ENCODE measurements around the gene TRAM2. TPM values are rescaled to one million over a fixed set of nuclear protein-coding genes. Genes with fewer than 3 reads are reported as not detected.

TRAM2 gene
- total and polyA plus RNA-seq, 9 of the 15 experiments (the other 6 are each of a cell fraction or from before 2014, with no cell fraction given), result 2.6 to 13.3 (median 8.9) TPM

DNA sequence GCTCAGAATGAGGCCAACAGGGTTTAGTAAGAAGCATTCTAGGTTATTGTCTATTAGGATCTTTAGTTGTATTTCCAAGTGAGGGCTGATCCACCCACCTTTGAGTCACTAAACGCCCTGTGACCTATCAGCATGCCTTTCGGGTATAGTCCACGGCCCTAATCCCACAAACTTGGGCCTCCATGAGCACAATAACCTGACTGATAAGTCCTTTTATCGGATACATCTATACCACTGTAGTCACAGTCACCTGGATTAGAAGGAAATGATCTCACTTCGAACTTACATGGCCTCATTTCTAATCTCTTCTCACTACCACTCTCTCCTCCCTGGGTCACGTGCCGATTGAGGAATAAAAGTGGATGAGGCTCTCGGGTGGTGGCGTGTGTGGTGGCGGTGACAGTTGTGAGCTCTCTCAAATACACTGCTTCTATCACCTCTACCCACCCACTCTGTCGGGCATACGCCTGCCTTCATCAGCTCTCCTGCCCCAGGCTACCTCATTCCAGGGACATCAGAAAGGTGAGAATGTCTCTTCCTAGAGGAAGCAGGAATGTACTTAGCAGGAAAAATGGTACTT is 65.2 kb downstream of the TRAM2 start (continued):
- TF ChIP-seq ERF (CRISPR knock-in tag; IDR thresholded peaks at IDR 0.05) (no peak), ZNF175 (CRISPR knock-in tag; IDR thresholded peaks at IDR 0.05; ENCODE audit: low read depth) (0 out of 2 replicates have a peak, but pooled peaks have one; percentile 22), ZNF41 (CRISPR knock-in tag; conservative IDR thresholded peaks at IDR 0.05) (no peak), HDAC6 (IDR thresholded peaks at IDR 0.05; ENCODE audit: low read depth, low read length) (no peak), POLR2B (IDR thresholded peaks at IDR 0.05; ENCODE audit: low read depth, partially characterized antibody) (no peak), CBX5 (IDR thresholded peaks at IDR 0.05; ENCODE audit: borderline replicate concordance, low read depth) (no peak), ZNF311 (CRISPR knock-in tag; IDR thresholded peaks at IDR 0.05) (no peak), ZFP36 (IDR thresholded peaks at IDR 0.05; ENCODE audit: low read depth, low read length, partially characterized antibody) (no peak), KLF1 (tag; IDR thresholded peaks at IDR 0.05) (no peak)
- TF ChIP-seq, protein P1, sequence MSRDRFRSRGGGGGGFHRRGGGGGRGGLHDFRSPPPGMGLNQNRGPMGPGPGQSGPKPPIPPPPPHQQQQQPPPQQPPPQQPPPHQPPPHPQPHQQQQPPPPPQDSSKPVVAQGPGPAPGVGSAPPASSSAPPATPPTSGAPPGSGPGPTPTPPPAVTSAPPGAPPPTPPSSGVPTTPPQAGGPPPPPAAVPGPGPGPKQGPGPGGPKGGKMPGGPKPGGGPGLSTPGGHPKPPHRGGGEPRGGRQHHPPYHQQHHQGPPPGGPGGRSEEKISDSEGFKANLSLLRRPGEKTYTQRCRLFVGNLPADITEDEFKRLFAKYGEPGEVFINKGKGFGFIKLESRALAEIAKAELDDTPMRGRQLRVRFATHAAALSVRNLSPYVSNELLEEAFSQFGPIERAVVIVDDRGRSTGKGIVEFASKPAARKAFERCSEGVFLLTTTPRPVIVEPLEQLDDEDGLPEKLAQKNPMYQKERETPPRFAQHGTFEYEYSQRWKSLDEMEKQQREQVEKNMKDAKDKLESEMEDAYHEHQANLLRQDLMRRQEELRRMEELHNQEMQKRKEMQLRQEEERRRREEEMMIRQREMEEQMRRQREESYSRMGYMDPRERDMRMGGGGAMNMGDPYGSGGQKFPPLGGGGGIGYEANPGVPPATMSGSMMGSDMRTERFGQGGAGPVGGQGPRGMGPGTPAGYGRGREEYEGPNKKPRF (IDR thresholded peaks at IDR 0.05; ENCODE audit: low read depth, low read length), result no peak
- TF ChIP-seq, protein P2, sequence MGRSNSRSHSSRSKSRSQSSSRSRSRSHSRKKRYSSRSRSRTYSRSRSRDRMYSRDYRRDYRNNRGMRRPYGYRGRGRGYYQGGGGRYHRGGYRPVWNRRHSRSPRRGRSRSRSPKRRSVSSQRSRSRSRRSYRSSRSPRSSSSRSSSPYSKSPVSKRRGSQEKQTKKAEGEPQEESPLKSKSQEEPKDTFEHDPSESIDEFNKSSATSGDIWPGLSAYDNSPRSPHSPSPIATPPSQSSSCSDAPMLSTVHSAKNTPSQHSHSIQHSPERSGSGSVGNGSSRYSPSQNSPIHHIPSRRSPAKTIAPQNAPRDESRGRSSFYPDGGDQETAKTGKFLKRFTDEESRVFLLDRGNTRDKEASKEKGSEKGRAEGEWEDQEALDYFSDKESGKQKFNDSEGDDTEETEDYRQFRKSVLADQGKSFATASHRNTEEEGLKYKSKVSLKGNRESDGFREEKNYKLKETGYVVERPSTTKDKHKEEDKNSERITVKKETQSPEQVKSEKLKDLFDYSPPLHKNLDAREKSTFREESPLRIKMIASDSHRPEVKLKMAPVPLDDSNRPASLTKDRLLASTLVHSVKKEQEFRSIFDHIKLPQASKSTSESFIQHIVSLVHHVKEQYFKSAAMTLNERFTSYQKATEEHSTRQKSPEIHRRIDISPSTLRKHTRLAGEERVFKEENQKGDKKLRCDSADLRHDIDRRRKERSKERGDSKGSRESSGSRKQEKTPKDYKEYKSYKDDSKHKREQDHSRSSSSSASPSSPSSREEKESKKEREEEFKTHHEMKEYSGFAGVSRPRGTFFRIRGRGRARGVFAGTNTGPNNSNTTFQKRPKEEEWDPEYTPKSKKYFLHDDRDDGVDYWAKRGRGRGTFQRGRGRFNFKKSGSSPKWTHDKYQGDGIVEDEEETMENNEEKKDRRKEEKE (IDR thresholded peaks at IDR 0.05; ENCODE audit: borderline replicate concordance in 1 of 2, control insufficient read depth in 1 of 2, low read depth in 2 of 2, low read length in 1 of 2), result no peak
- TF ChIP-seq, protein P3, sequence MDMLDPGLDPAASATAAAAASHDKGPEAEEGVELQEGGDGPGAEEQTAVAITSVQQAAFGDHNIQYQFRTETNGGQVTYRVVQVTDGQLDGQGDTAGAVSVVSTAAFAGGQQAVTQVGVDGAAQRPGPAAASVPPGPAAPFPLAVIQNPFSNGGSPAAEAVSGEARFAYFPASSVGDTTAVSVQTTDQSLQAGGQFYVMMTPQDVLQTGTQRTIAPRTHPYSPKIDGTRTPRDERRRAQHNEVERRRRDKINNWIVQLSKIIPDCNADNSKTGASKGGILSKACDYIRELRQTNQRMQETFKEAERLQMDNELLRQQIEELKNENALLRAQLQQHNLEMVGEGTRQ (CRISPR knock-in tag; IDR thresholded peaks at IDR 0.05), result peak; percentile 82
- TF ChIP-seq, protein P4, sequence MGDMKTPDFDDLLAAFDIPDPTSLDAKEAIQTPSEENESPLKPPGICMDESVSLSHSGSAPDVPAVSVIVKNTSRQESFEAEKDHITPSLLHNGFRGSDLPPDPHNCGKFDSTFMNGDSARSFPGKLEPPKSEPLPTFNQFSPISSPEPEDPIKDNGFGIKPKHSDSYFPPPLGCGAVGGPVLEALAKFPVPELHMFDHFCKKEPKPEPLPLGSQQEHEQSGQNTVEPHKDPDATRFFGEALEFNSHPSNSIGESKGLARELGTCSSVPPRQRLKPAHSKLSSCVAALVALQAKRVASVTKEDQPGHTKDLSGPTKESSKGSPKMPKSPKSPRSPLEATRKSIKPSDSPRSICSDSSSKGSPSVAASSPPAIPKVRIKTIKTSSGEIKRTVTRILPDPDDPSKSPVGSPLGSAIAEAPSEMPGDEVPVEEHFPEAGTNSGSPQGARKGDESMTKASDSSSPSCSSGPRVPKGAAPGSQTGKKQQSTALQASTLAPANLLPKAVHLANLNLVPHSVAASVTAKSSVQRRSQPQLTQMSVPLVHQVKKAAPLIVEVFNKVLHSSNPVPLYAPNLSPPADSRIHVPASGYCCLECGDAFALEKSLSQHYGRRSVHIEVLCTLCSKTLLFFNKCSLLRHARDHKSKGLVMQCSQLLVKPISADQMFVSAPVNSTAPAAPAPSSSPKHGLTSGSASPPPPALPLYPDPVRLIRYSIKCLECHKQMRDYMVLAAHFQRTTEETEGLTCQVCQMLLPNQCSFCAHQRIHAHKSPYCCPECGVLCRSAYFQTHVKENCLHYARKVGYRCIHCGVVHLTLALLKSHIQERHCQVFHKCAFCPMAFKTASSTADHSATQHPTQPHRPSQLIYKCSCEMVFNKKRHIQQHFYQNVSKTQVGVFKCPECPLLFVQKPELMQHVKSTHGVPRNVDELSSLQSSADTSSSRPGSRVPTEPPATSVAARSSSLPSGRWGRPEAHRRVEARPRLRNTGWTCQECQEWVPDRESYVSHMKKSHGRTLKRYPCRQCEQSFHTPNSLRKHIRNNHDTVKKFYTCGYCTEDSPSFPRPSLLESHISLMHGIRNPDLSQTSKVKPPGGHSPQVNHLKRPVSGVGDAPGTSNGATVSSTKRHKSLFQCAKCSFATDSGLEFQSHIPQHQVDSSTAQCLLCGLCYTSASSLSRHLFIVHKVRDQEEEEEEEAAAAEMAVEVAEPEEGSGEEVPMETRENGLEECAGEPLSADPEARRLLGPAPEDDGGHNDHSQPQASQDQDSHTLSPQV (IDR thresholded peaks at IDR 0.05), result peak; percentile 33; the same call in 1 of the 2 replicates
